PC-9 (cell line): Measurements from ENCODE around the gene IRF4.
"Not testable (repeated sequence)": the region's sequence is repeated elsewhere in the genome, so short reads cannot be mapped to it uniquely, and the experiment has no call there.

Experiments used
- CTCF ChIP-seq: fragments of 200-600 bp; sonication (generic); conservative IDR thresholded peaks from 2 replicates; pipeline ENCODE4 v1.6.1; 2017; ENCODE audit warnings: mixed run types, antibody characterized with exemption, mild to moderate bottlenecking, moderate library complexity
- EZH2 ChIP-seq: fragments of 200-600 bp; sonication (generic); IDR thresholded peaks from 2 replicates; pipeline ENCODE4 v1.8.0; 2017; ENCODE audit warnings: antibody characterized with exemption, low read depth

GRCh38 chr6:425418-425788 lies 33.9 kb downstream of the IRF4 start:
- not testable (repeated sequence) for TF ChIP-seq CTCF, EZH2
